Umbilical cord (tissue), 2 donors: Measurements from ENCODE around the gene BRAP. TPM values are rescaled to one million over a fixed set of nuclear protein-coding genes. Genes with fewer than 3 reads are reported as not detected.
"Not testable (repeated sequence)": the region's sequence is repeated elsewhere in the genome, so short reads cannot be mapped to it uniquely, and the experiment has no call there.

Source experiments
- DNase-seq: peaks from one replicate; pipeline ENCODE4 v3.0.0-alpha.2; 2015; ENCODE audit warnings: low spot score
- total RNA-seq: library from RNA; depleted of rRNA; stranded (reverse); fragments of >200 nt; gene quantifications from one replicate; pipeline ENCODE4 v1.2.3, GENCODE V29; 2014; ENCODE audit warnings: low replicate concordance; ENCODE audit not compliant: insufficient read depth

Gene BRAP
- total RNA-seq, result 28.2 TPM

GRCh38 chr12:111685811-111686573, at the start of gene BRAP, which contains the start of gene ACAD10:
TSS of gene BRAP (minus strand) at chr12:111685956. CDS start at chr12:111685792, 164 bp downstream.
TSS of gene ACAD10 (plus strand) at chr12:111686053. CDS start at chr12:111692710, 6,657 bp downstream.
- peak; percentile 95 for DNase-seq

GRCh38 chr12:111733340-111733915, 47.7 kb upstream of the BRAP start:
- no peak for DNase-seq

- DNase-seq, result no peak
Measured at GRCh38 chr12:111732786-111733185, 47.0 kb upstream of the BRAP start.

GRCh38 chr12:111730420-111730819, 44.7 kb upstream of the BRAP start:
- DNase-seq, result no peak

GRCh38 chr12:111728795-111729194, 43.0 kb upstream of the BRAP start:
- DNase-seq, result no peak

- not testable (repeated sequence) for DNase-seq
Measured at GRCh38 chr12:111723646-111724360, 38.0 kb upstream of the BRAP start.

GRCh38 chr12:111720457-111720856, 34.7 kb upstream of the BRAP start:
- DNase-seq, result no peak

- not testable (repeated sequence) for DNase-seq
Measured at GRCh38 chr12:111719316-111719715, 33.6 kb upstream of the BRAP start.

- DNase-seq, result no peak
Measured at GRCh38 chr12:111715279-111715678, 29.5 kb upstream of the BRAP start.

- DNase-seq, result no peak
Measured at GRCh38 chr12:111706145-111706544, 20.4 kb upstream of the BRAP start.

GRCh38 chr12:111705672-111706071, 19.9 kb upstream of the BRAP start:
- DNase-seq, result no peak

- DNase-seq, result no peak
Measured at GRCh38 chr12:111699962-111700361, 14.2 kb upstream of the BRAP start.

GRCh38 chr12:111693818-111694217, 8.1 kb upstream of the BRAP start:
- DNase-seq, result no peak

GRCh38 chr12:111692575-111693210, 6.9 kb upstream of the BRAP start:
- no peak for DNase-seq

GRCh38 chr12:111691262-111691661, 5.5 kb upstream of the BRAP start:
- DNase-seq, result no peak

GRCh38 chr12:111687952-111688351, 2.2 kb upstream of the BRAP start:
- DNase-seq, result no peak

- DNase-seq, result no peak
Measured at GRCh38 chr12:111687255-111687654, 1.5 kb upstream of the BRAP start.

- DNase-seq, result peak; percentile 16
Measured at GRCh38 chr12:111686574-111687105, 884 bp upstream of the BRAP start.

GRCh38 chr12:111685322-111685810, 390 bp downstream of the BRAP start:
- no peak for DNase-seq

GRCh38 chr12:111684485-111685198, 1.1 kb downstream of the BRAP start:
- not testable (repeated sequence) for DNase-seq

- DNase-seq, result no peak
Measured at GRCh38 chr12:111677186-111677585, 8.6 kb downstream of the BRAP start.
